ENCODE data around the gene ICAM4. TPM values are rescaled to one million over a fixed set of nuclear protein-coding genes. Genes with fewer than 3 reads are reported as not detected.

ICAM4 gene
- total and polyA plus RNA-seq, 2 of the 13 experiments (the other 11 are each of a cell fraction or from before 2014, with no cell fraction given), result 2.9 to 4.0 TPM

DNA sequence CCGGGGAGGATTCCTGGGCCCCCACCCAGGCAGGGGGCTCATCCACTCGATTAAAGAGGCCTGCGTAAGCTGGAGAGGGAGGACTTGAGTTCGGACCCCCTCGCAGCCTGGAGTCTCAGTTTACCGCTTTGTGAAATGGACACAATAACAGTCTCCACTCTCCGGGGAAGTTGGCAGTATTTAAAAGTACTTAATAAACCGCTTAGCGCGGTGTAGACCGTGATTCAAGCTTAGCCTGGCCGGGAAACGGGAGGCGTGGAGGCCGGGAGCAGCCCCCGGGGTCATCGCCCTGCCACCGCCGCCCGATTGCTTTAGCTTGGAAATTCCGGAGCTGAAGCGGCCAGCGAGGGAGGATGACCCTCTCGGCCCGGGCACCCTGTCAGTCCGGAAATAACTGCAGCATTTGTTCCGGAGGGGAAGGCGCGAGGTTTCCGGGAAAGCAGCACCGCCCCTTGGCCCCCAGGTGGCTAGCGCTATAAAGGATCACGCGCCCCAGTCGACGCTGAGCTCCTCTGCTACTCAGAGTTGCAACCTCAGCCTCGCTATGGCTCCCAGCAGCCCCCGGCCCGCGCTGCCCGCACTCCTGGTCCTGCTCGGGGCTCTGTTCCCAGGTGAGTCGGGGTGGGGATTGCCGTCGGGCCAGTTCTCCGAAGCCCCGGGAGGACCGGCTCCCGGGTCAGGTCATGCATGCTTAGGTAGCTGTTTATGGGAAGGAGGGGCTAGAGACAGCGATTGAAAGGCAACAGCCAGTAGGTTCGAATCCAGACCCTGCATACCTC, 15.9 kb upstream of the ICAM4 start, which contains the start of gene ICAM1 (continued):
- TF ChIP-seq, protein P1, sequence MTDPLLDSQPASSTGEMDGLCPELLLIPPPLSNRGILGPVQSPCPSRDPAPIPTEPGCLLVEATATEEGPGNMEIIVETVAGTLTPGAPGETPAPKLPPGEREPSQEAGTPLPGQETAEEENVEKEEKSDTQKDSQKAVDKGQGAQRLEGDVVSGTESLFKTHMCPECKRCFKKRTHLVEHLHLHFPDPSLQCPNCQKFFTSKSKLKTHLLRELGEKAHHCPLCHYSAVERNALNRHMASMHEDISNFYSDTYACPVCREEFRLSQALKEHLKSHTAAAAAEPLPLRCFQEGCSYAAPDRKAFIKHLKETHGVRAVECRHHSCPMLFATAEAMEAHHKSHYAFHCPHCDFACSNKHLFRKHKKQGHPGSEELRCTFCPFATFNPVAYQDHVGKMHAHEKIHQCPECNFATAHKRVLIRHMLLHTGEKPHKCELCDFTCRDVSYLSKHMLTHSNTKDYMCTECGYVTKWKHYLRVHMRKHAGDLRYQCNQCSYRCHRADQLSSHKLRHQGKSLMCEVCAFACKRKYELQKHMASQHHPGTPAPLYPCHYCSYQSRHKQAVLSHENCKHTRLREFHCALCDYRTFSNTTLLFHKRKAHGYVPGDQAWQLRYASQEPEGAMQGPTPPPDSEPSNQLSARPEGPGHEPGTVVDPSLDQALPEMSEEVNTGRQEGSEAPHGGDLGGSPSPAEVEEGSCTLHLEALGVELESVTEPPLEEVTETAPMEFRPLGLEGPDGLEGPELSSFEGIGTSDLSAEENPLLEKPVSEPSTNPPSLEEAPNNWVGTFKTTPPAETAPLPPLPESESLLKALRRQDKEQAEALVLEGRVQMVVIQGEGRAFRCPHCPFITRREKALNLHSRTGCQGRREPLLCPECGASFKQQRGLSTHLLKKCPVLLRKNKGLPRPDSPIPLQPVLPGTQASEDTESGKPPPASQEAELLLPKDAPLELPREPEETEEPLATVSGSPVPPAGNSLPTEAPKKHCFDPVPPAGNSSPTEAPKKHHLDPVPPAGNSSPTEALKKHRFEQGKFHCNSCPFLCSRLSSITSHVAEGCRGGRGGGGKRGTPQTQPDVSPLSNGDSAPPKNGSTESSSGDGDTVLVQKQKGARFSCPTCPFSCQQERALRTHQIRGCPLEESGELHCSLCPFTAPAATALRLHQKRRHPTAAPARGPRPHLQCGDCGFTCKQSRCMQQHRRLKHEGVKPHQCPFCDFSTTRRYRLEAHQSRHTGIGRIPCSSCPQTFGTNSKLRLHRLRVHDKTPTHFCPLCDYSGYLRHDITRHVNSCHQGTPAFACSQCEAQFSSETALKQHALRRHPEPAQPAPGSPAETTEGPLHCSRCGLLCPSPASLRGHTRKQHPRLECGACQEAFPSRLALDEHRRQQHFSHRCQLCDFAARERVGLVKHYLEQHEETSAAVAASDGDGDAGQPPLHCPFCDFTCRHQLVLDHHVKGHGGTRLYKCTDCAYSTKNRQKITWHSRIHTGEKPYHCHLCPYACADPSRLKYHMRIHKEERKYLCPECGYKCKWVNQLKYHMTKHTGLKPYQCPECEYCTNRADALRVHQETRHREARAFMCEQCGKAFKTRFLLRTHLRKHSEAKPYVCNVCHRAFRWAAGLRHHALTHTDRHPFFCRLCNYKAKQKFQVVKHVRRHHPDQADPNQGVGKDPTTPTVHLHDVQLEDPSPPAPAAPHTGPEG (CRISPR knock-in tag; IDR thresholded peaks at IDR 0.05), result peak; percentile 71
- TF ChIP-seq ERF (CRISPR knock-in tag; IDR thresholded peaks at IDR 0.05) (peak; percentile 84), ZBTB33 (CRISPR knock-in tag; IDR thresholded peaks at IDR 0.05) (peak; percentile 66; the same call in 1 of the 2 replicates), ZNF44 (CRISPR knock-in tag; IDR thresholded peaks at IDR 0.05) (no peak), EP300 (IDR thresholded peaks at IDR 0.05; ENCODE audit: low read depth in 2 of 2, low read length in 2 of 2) (peak in 1 of 2 experiments; percentile 57; a peak in 2 of 4 replicates), EP300 (CRISPR knock-in tag; IDR thresholded peaks at IDR 0.05; ENCODE audit: borderline replicate concordance) (peak; percentile 85), HMGA1 (CRISPR knock-in tag; conservative IDR thresholded peaks at IDR 0.05) (no peak), RXRB (CRISPR knock-in tag; IDR thresholded peaks at IDR 0.05; ENCODE audit: borderline replicate concordance) (peak; percentile 87), BHLHE40 (IDR thresholded peaks at IDR 0.05; ENCODE audit: low read length) (no peak), CREM (IDR thresholded peaks at IDR 0.05) (peak; percentile 60; the same call in 1 of the 2 replicates), CREM (CRISPR knock-in tag; IDR thresholded peaks at IDR 0.05) (no peak), RBFOX2 (IDR thresholded peaks at IDR 0.05; ENCODE audit: low read depth, low read length) (peak; percentile 93), ZNF350 (CRISPR knock-in tag; IDR thresholded peaks at IDR 0.05; ENCODE audit: borderline replicate concordance, low read depth) (peak; percentile 88), ZZZ3 (CRISPR knock-in tag; IDR thresholded peaks at IDR 0.05; ENCODE audit: borderline replicate concordance) (no peak), ZNF598 (CRISPR knock-in tag; IDR thresholded peaks at IDR 0.05; ENCODE audit: borderline replicate concordance) (peak; percentile 37; the same call in 1 of the 2 replicates), ONECUT2 (CRISPR knock-in tag; IDR thresholded peaks at IDR 0.05) (no peak), CCAR2 (optimal IDR thresholded peaks at IDR 0.05; ENCODE audit: low read depth, low read length) (no peak), ARNT2 (CRISPR knock-in tag; IDR thresholded peaks at IDR 0.05; ENCODE audit: low read depth) (peak; percentile 86; the same call in 1 of the 2 replicates), ZBTB7A (CRISPR knock-in tag; IDR thresholded peaks at IDR 0.05) (peak; percentile 85), AGO2 (optimal IDR thresholded peaks at IDR 0.05; ENCODE audit: low read depth, low read length) (no peak), KAT8 (CRISPR knock-in tag; IDR thresholded peaks at IDR 0.05) (peak; percentile 92)
- TF ChIP-seq, protein P2, sequence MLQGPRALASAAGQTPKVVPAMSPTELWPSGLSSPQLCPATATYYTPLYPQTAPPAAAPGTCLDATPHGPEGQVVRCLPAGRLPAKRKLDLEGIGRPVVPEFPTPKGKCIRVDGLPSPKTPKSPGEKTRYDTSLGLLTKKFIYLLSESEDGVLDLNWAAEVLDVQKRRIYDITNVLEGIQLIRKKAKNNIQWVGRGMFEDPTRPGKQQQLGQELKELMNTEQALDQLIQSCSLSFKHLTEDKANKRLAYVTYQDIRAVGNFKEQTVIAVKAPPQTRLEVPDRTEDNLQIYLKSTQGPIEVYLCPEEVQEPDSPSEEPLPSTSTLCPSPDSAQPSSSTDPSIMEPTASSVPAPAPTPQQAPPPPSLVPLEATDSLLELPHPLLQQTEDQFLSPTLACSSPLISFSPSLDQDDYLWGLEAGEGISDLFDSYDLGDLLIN (CRISPR knock-in tag; IDR thresholded peaks at IDR 0.05; ENCODE audit: borderline replicate concordance), result 0 out of 2 replicates have a peak, but pooled peaks have one; percentile 52
